ENCODE data around the gene ATAD3A.
"Not testable (repeated sequence)": the region's sequence is repeated elsewhere in the genome, so short reads cannot be mapped to it uniquely, and the experiment has no call there.

DNA sequence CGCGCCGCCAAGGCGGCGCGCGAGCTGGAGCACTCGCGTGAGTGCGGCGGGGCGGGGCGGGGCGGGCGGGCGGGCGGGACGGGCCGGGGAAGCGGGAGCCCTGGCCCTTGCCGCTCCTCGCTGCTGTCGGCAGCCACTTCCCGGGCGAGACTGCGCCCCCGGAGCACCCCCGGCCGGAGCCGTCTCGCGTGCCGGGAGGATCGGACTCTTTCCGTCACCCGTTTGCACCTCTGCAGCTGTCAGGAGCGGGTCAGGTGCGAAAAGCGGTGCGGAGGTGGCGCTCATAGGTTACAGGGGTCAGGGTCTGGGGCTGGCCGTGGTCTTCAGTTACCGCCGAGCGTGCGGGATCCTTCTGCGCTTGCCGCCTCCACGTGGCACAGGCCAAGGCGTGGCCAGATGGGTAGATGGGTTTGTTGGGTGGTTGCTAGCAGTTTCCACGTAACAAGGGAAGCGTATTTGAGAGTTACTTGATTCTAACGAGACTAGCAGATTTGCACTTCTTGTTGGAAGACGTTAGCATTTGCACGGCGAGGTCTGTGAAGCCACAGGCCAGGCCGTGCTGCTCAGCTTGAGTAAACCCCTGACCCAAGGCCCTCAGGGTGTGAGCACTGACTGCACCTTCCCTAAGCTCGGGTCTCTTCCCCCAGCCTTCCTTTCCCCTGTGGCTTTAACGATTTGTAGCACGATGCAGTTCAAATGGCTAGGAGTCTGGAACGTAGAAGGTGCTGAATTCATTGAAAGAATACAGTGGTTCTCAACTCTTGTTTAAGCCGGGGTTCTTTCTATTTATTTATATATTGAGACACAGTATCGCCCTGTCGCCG, 39.7 kb upstream of the ATAD3A start:
- TF ChIP-seq, protein P1, sequence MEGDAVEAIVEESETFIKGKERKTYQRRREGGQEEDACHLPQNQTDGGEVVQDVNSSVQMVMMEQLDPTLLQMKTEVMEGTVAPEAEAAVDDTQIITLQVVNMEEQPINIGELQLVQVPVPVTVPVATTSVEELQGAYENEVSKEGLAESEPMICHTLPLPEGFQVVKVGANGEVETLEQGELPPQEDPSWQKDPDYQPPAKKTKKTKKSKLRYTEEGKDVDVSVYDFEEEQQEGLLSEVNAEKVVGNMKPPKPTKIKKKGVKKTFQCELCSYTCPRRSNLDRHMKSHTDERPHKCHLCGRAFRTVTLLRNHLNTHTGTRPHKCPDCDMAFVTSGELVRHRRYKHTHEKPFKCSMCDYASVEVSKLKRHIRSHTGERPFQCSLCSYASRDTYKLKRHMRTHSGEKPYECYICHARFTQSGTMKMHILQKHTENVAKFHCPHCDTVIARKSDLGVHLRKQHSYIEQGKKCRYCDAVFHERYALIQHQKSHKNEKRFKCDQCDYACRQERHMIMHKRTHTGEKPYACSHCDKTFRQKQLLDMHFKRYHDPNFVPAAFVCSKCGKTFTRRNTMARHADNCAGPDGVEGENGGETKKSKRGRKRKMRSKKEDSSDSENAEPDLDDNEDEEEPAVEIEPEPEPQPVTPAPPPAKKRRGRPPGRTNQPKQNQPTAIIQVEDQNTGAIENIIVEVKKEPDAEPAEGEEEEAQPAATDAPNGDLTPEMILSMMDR (IDR thresholded peaks at IDR 0.05), result not testable (repeated sequence)
- TF ChIP-seq POLR2A (IDR thresholded peaks at IDR 0.05), result not testable (repeated sequence)

All from uterus (tissue), 2 donors.